Vagina (tissue), 2 donors: Measurements from ENCODE around the gene RUBCN.

Source experiments
- CTCF ChIP-seq, 3 experiments: fragments of 450-650 bp in 2 of 3; fragments of 200-600 bp in 1 of 3; sonication (generic) in 1 of 3; IDR thresholded peaks; one replicate each; pipeline ENCODE4 v1.5.1; 2017 to 2019; ENCODE audit warnings: antibody characterized with exemption in 3 of 3, mild to moderate bottlenecking in 2 of 3, moderate library complexity in 2 of 3
- POLR2A ChIP-seq, 2 donors: fragments of 450-650 bp; IDR thresholded peaks; one replicate each; pipeline ENCODE4 v1.6.1; 2017; ENCODE audit warnings: antibody characterized with exemption in 2 of 2, mild to moderate bottlenecking in 2 of 2, moderate library complexity in 2 of 2
- POLR2AphosphoS5 ChIP-seq, 2 donors: sonication (generic); formaldehyde crosslinking; IDR thresholded peaks; one replicate each; pipeline ENCODE4 v1.9.0; 2017; ENCODE audit warnings: antibody characterized with exemption in 2 of 2, mild to moderate bottlenecking in 2 of 2, low read depth in 1 of 2; ENCODE audit not compliant: insufficient read depth in 1 of 2

GRCh38 chr3:197675563-197675860 lies 61.2 kb downstream of the RUBCN start:
- TF ChIP-seq CTCF (IDR thresholded peaks at IDR 0.05), result no peak
- no peak for TF ChIP-seq POLR2A (IDR thresholded peaks at IDR 0.05)
- TF ChIP-seq POLR2AphosphoS5 (IDR thresholded peaks at IDR 0.05; ENCODE audit: insufficient read depth in 1 of 2, low read depth in 1 of 2), result no peak
